B cell (primary cell): ENCODE data around the gene MCHR1. TPM values are rescaled to one million over a fixed set of nuclear protein-coding genes. Genes with fewer than 3 reads are reported as not detected.

Experiments
- ATAC-seq: fragments of 200-7000 bp; cut with Tn5 transposase; one replicate; pipeline ENCODE4 v1.10.0; 2021; ENCODE audit warnings: low read depth, mild to moderate bottlenecking, moderate number of reproducible peaks, moderate library complexity
- CTCF ChIA-PET: fragments of 350-600 bp; sonication (Branson Sonifier 250); formaldehyde crosslinking; loops from one replicate; lab custom pipeline; 2021; ENCODE audit warnings: antibody characterized with exemption, inconsistent platforms; lab: Charles Lee
- POLR2A ChIA-PET: fragments of 350-600 bp; sonication (Branson Sonifier 250); formaldehyde crosslinking; loops from one replicate; lab custom pipeline; 2021; ENCODE audit warnings: antibody characterized with exemption; lab: Charles Lee
- DNase-seq: peaks from one replicate; pipeline ENCODE4 v3.0.0; 2013
- H2AFZ ChIP-seq: 2 replicates; pipeline ENCODE4 v1.6.1; 2012; ENCODE audit warnings: mild to moderate bottlenecking, low read depth, low read length; ENCODE audit not compliant: insufficient read depth, poor library complexity, severe bottlenecking
- H3K27ac ChIP-seq, 2 donors: 1 replicate in 1 of 2; 2 replicates in 1 of 2; pipeline ENCODE4 v1.5.1; 2012 to 2013; ENCODE audit warnings: low read length in 2 of 2, mild to moderate bottlenecking in 2 of 2, moderate library complexity in 1 of 2
- H3K27me3 ChIP-seq, 4 experiments: fragments of 200-600 bp in 1 of 4; sonication (generic) in 1 of 4; replicated peaks in 1 of 4; 1 replicate in 2 of 4; 2 replicates in 2 of 4; pipeline versions ENCODE4 v1.6.1 to v1.7.0; 2013 to 2016; ENCODE audit warnings: low read length in 3 of 4, mild to moderate bottlenecking in 2 of 4, mixed read lengths in 1 of 4, moderate library complexity in 1 of 4; ENCODE audit not compliant: insufficient read depth in 4 of 4, control insufficient read depth in 3 of 4; ENCODE audit errors: control extremely low read depth in 1 of 4
- H3K36me3 ChIP-seq, 2 experiments: replicated peaks in 1 of 2; 1 replicate in 1 of 2; 2 replicates in 1 of 2; pipeline versions ENCODE4 v1.6.1 to v1.7.1; 2013; ENCODE audit warnings: low read length in 1 of 2; ENCODE audit not compliant: insufficient read depth in 2 of 2, control insufficient read depth in 1 of 2; ENCODE audit errors: control extremely low read depth in 1 of 2, extremely low read depth in 1 of 2
- H3K4me1 ChIP-seq, 2 donors: fragments of 200-600 bp in 1 of 2; sonication (generic) in 1 of 2; 1 replicate in 1 of 2; 2 replicates in 1 of 2; pipeline versions ENCODE4 v1.5.1 to v1.6.1; 2013 to 2017; ENCODE audit warnings: low read length in 2 of 2; ENCODE audit not compliant: control insufficient read depth in 2 of 2, insufficient read depth in 2 of 2
- H3K4me2 ChIP-seq: replicated peaks from 2 replicates; pipeline ENCODE3; 2012; ENCODE audit warnings: mild to moderate bottlenecking, low read depth, low read length; ENCODE audit not compliant: poor library complexity, severe bottlenecking
- H3K4me3 ChIP-seq, 5 experiments: fragments of 200-600 bp in 1 of 5; sonication (generic) in 1 of 5; 1 replicate in 3 of 5; 2 replicates in 2 of 5; pipeline versions ENCODE4 v1.5.1 to v1.7.0; 2011 to 2016; ENCODE audit warnings: low read length in 4 of 5, mild to moderate bottlenecking in 4 of 5, low read depth in 2 of 5, control low read depth in 1 of 5, moderate library complexity in 1 of 5; ENCODE audit not compliant: insufficient read depth in 1 of 5; ENCODE audit errors: control extremely low read depth in 1 of 5, extremely low read depth in 1 of 5
- H3K79me2 ChIP-seq: fragments of 200-600 bp; sonication (generic); one replicate; pipeline ENCODE4 v1.6.0; 2016; ENCODE audit warnings: low read length; ENCODE audit not compliant: control insufficient read depth, insufficient read depth
- H3K9ac ChIP-seq: fragments of 200-600 bp; sonication (generic); 2 replicates; pipeline ENCODE4 v1.6.1; 2017; ENCODE audit warnings: mild to moderate bottlenecking, low read length, moderate library complexity
- H3K9me3 ChIP-seq, 3 donors: one replicate each; pipeline versions ENCODE4 v1.6.1 to v1.7.1; 2013; ENCODE audit warnings: low read length in 2 of 3; ENCODE audit not compliant: control insufficient read depth in 2 of 3, insufficient read depth in 1 of 3; ENCODE audit errors: control extremely low read depth in 1 of 3
- H4K20me1 ChIP-seq: 2 replicates; pipeline ENCODE4 v1.6.0; 2012; ENCODE audit warnings: mild to moderate bottlenecking, low read length; ENCODE audit not compliant: insufficient read depth, control insufficient read depth, poor library complexity, severe bottlenecking
- H3K27ac Mint-ChIP-seq: one replicate; pipeline ENCODE4 v1.8.0; 2021; ENCODE audit warnings: mixed read lengths
- H3K27me3 Mint-ChIP-seq: one replicate; pipeline ENCODE4 v1.8.0; 2021; ENCODE audit warnings: mixed read lengths
- H3K4me1 Mint-ChIP-seq: one replicate; pipeline ENCODE4 v1.8.0; 2021; ENCODE audit warnings: mixed read lengths
- H3K4me3 Mint-ChIP-seq: one replicate; pipeline ENCODE4 v1.8.0; 2021; ENCODE audit warnings: mixed read lengths
- H3K9me3 Mint-ChIP-seq: one replicate; pipeline ENCODE4 v1.8.0; 2022; ENCODE audit warnings: mixed read lengths; ENCODE audit not compliant: insufficient read depth
- CTCF ChIP-seq: fragments of 200-600 bp; IDR thresholded peaks from one replicate; pipeline ENCODE4 v1.8.0; 2022; ENCODE audit warnings: antibody characterized with exemption, mild to moderate bottlenecking
- EZH2 ChIP-seq: IDR thresholded peaks from 2 replicates; pipeline ENCODE4 v1.6.1; 2012; ENCODE audit warnings: borderline replicate concordance, low read depth, mild to moderate bottlenecking, moderate library complexity, low read length; ENCODE audit not compliant: insufficient read depth, poor library complexity, severe bottlenecking
- WGBS: methylation state at CpG from one replicate; pipeline ENCODE4 v1.1.5; 2013; ENCODE audit warnings: missing lambda C conversion rate; ENCODE audit not compliant: insufficient coverage; 5-methylcytosine and 5-hydroxymethylcytosine counted together
- intact Hi-C: fragments of 100-400 bp; cut with micrococcal nuclease; formaldehyde crosslinking; loops from one replicate; pipeline ENCODE4 v1.10.0; 2022
- polyA plus RNA-seq: library from polyadenylated mRNA; depleted of rRNA; stranded (reverse); fragments of >200 nt; gene quantifications from 2 replicates; pipeline ENCODE4 v1.2.3, GENCODE V29; 2012
- total RNA-seq, 2 donors: library from RNA; stranded (reverse); fragments of 120-200 nt in 1 of 2; gene quantifications; 1 replicate in 1 of 2; 2 replicates in 1 of 2; pipeline versions ENCODE4 v1.2.3 to v1.2.4, GENCODE V29; 2013 to 2022

MCHR1 gene
- total and polyA plus RNA-seq, 2 donors (not counting 1 experiment from before 2014, with no cell fraction given): not detected

- Mint-ChIP-seq H3K27ac (no peak overlapping the region), H3K4me3 (no peak overlapping the region), H3K9me3 (no peaks in the 10 kb centered on the region), H3K27me3 (peaks cover 25% of the 10 kb centered on the region), H3K4me1 (peaks cover 2% of the 10 kb centered on the region)
- 96% methylated on average over 3 of the region's 3 CpGs for WGBS
- no peaks in the 10 kb centered on the region for H4K20me1 ChIP-seq
- ChIA-PET CTCF (no interaction called here), POLR2A (interaction anchor here (0.6 kb wide), 1 partner anchor 11 kb away, joined by 3 read pairs; no protein-coding TSS in a partner anchor)
- no peak overlapping the region for H2AFZ ChIP-seq
- no peak for DNase-seq
- intact Hi-C loops: no loop called here
- ATAC-seq: no peak
- no peak overlapping the region for H3K4me2 ChIP-seq
- no peak for TF ChIP-seq CTCF
- TF ChIP-seq EZH2: no peak
- no peaks in the 10 kb centered on the region for H3K79me2 ChIP-seq
- H3K4me3 ChIP-seq: no peak overlapping the region
- no peak overlapping the region for H3K27ac ChIP-seq
- no peaks in the 10 kb centered on the region for H3K9me3 ChIP-seq
- H3K4me1 ChIP-seq: peaks cover 0 to 4% of the 10 kb centered on the region in 2 donors
- H3K27me3 ChIP-seq: peaks cover 0 to 22% (median 10%) of the 10 kb centered on the region in 4 experiments
- no peak overlapping the region for H3K9ac ChIP-seq
- H3K36me3 ChIP-seq: no peaks in the 10 kb centered on the region
Observed at GRCh38 chr22:40676644-40677043, 2.6 kb upstream of the MCHR1 start.

- Mint-ChIP-seq H3K4me3 (no peak overlapping the region), H3K4me1 (peaks cover 10% of the 10 kb centered on the region), H3K27ac (no peak overlapping the region), H3K9me3 (no peaks in the 10 kb centered on the region), H3K27me3 (peaks cover 27% of the 10 kb centered on the region)
- TF ChIP-seq CTCF (no peak), EZH2 (no peak)
- H3K27ac ChIP-seq: no peak overlapping the region
- H3K27me3 ChIP-seq: peaks cover 0 to 22% (median 10%) of the 10 kb centered on the region in 4 experiments
- CTCF ChIA-PET: no interaction called here
- intact Hi-C loops: no loop called here
- no peak overlapping the region for H3K9ac ChIP-seq
- POLR2A ChIA-PET: interaction anchor here (0.6 kb wide), 1 partner anchor 1155 kb away, joined by 9 read pairs; no protein-coding TSS in a partner anchor
- H2AFZ ChIP-seq: no peak overlapping the region
- peaks cover 4 to 7% of the 10 kb centered on the region in 2 donors for H3K4me1 ChIP-seq
- H3K9me3 ChIP-seq: no peaks in the 10 kb centered on the region
- H3K79me2 ChIP-seq: no peaks in the 10 kb centered on the region
- no peaks in the 10 kb centered on the region for H4K20me1 ChIP-seq
- ATAC-seq (no peak), DNase-seq (no peak)
- H3K4me2 ChIP-seq: no peak overlapping the region
- H3K36me3 ChIP-seq: no peaks in the 10 kb centered on the region
- H3K4me3 ChIP-seq: no peak overlapping the region
- WGBS: 94% methylated on average over 14 of the region's 14 CpGs
Observed at GRCh38 chr22:40678493-40679248, 613 bp upstream of the MCHR1 start.
